Sigmoid colon (tissue), 4 donors: Measurements from ENCODE around the gene EDDM3A.

Experiments
- EP300 ChIP-seq, 4 donors: sonication (generic); formaldehyde crosslinking; IDR thresholded peaks; one replicate each; pipeline ENCODE4 v1.6.1; 2017; ENCODE audit warnings: antibody characterized with exemption in 4 of 4
- POLR2A ChIP-seq, 2 donors: fragments of 450-650 bp; IDR thresholded peaks; one replicate each; pipeline ENCODE4 v1.6.1; 2016; ENCODE audit warnings: antibody characterized with exemption in 2 of 2, mild to moderate bottlenecking in 2 of 2, moderate library complexity in 2 of 2
- POLR2AphosphoS5 ChIP-seq, 4 donors: sonication (generic); formaldehyde crosslinking; IDR thresholded peaks; one replicate each; pipeline ENCODE4 v1.6.1; 2017; ENCODE audit warnings: antibody characterized with exemption in 4 of 4
- TF ChIP-seq, protein P1 (sequence below), 4 experiments: fragments of 450-650 bp in 3 of 4; fragments of 200-600 bp in 1 of 4; IDR thresholded peaks; one replicate each; pipeline ENCODE4 v1.5.1; 2016 to 2019; ENCODE audit warnings: antibody characterized with exemption in 4 of 4, mild to moderate bottlenecking in 3 of 4, moderate library complexity in 2 of 4

- TF ChIP-seq, protein P1, sequence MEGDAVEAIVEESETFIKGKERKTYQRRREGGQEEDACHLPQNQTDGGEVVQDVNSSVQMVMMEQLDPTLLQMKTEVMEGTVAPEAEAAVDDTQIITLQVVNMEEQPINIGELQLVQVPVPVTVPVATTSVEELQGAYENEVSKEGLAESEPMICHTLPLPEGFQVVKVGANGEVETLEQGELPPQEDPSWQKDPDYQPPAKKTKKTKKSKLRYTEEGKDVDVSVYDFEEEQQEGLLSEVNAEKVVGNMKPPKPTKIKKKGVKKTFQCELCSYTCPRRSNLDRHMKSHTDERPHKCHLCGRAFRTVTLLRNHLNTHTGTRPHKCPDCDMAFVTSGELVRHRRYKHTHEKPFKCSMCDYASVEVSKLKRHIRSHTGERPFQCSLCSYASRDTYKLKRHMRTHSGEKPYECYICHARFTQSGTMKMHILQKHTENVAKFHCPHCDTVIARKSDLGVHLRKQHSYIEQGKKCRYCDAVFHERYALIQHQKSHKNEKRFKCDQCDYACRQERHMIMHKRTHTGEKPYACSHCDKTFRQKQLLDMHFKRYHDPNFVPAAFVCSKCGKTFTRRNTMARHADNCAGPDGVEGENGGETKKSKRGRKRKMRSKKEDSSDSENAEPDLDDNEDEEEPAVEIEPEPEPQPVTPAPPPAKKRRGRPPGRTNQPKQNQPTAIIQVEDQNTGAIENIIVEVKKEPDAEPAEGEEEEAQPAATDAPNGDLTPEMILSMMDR (IDR thresholded peaks at IDR 0.05) = no peak
- TF ChIP-seq POLR2AphosphoS5 (IDR thresholded peaks at IDR 0.05) (no peak), POLR2A (IDR thresholded peaks at IDR 0.05) (no peak), EP300 (IDR thresholded peaks at IDR 0.05) (no peak)
Observed at GRCh38 chr14:20791597-20791996, 45.9 kb downstream of the EDDM3A start.
